Thyroid gland (tissue), 4 donors: ENCODE measurements around the gene DST. TPM values are rescaled to one million over a fixed set of nuclear protein-coding genes. Genes with fewer than 3 reads are reported as not detected.

Experiments
- DNase-seq, 2 donors: peaks; one replicate each; pipeline ENCODE4 v3.0.0-alpha.2; 2019
- H3K27ac ChIP-seq, 3 donors: fragments of 200-600 bp; sonication (generic); 1 replicate in 2 of 3; 2 replicates in 1 of 3; pipeline ENCODE4 v1.5.1; 2016 to 2019; ENCODE audit warnings: mild to moderate bottlenecking in 1 of 3, moderate library complexity in 1 of 3
- H3K27me3 ChIP-seq: fragments of 200-600 bp; sonication (generic); one replicate; pipeline ENCODE4 v1.5.1; 2019
- H3K36me3 ChIP-seq, 2 donors: fragments of 200-600 bp; sonication (generic); one replicate each; pipeline ENCODE4 v1.5.1; 2016 to 2019
- H3K4me1 ChIP-seq, 2 donors: fragments of 200-600 bp; sonication (generic); one replicate each; pipeline ENCODE4 v1.5.1; 2017 to 2019
- H3K4me3 ChIP-seq, 3 donors: fragments of 200-600 bp; sonication (generic); replicated peaks in 1 of 3; 1 replicate in 2 of 3; 2 replicates in 1 of 3; pipeline ENCODE4 v1.5.1; 2016; ENCODE audit warnings: mild to moderate bottlenecking in 1 of 3
- H3K9me3 ChIP-seq: fragments of 200-600 bp; sonication (generic); one replicate; pipeline ENCODE4 v1.5.1; 2017
- CTCF ChIP-seq, 6 experiments: fragments of 200-600 bp in 3 of 6; fragments of 450-650 bp in 3 of 6; sonication (generic) in 3 of 6; IDR thresholded peaks; one replicate each; pipeline ENCODE4 v1.5.1; 2016 to 2019; ENCODE audit warnings: antibody characterized with exemption in 6 of 6, mild to moderate bottlenecking in 2 of 6, inconsistent platforms in 1 of 6, moderate library complexity in 1 of 6
- POLR2A ChIP-seq, 2 donors: fragments of 450-650 bp; IDR thresholded peaks; one replicate each; pipeline ENCODE4 v1.6.1; 2017; ENCODE audit warnings: antibody characterized with exemption in 2 of 2, mild to moderate bottlenecking in 2 of 2, moderate library complexity in 1 of 2
- WGBS, 2 donors: methylation state at CpG; one replicate each; pipeline ENCODE4 v1.1.5; 2017; 5-methylcytosine and 5-hydroxymethylcytosine counted together
- intact Hi-C: fragments of 100-400 bp; cut with DNase I; formaldehyde crosslinking; loops from one replicate; pipeline ENCODE4 v1.15.1; 2023
- total RNA-seq, 4 donors: library from RNA; depleted of rRNA; stranded (reverse); fragments of >200 nt; gene quantifications; one replicate each; pipeline ENCODE4 v1.2.3, GENCODE V29; 2016

The DST gene
- total RNA-seq, 4 donors from 2014 or later, result 99.8 to 169 (median 149) TPM

- TF ChIP-seq POLR2A (IDR thresholded peaks at IDR 0.05) (no peak), CTCF (IDR thresholded peaks at IDR 0.05) (no peak)
- intact Hi-C loops, result no loop called here
- Histone ChIP-seq H3K27me3 (no peaks in the 10 kb centered on the region), H3K9me3 (no peaks in the 10 kb centered on the region), H3K4me3 (no peak overlapping the region), H3K27ac (no peak overlapping the region), H3K4me1 (peaks cover 0 to 2% of the 10 kb centered on the region in 2 donors), H3K36me3 (no peaks in the 10 kb centered on the region)
- WGBS, 2 donors, result 93 to 94% methylated on average over 12 of the region's 12 CpGs
- no peak for DNase-seq
Observed at GRCh38 chr6:56647172-56647762, 4.6 kb upstream of the DST start.

- no peaks in the 10 kb centered on the region for H3K36me3 ChIP-seq
- H3K9me3 ChIP-seq, result no peaks in the 10 kb centered on the region
- intact Hi-C loops, result no loop called here
- no peak overlapping the region for H3K4me3 ChIP-seq
- H3K27me3 ChIP-seq, result no peaks in the 10 kb centered on the region
- H3K27ac ChIP-seq, result no peak overlapping the region
- TF ChIP-seq CTCF (IDR thresholded peaks at IDR 0.05) (no peak), POLR2A (IDR thresholded peaks at IDR 0.05) (no peak)
- 84 to 85% methylated on average over 5 of the region's 5 CpGs for WGBS, 2 donors
- DNase-seq, result no peak
- H3K4me1 ChIP-seq, result no peaks in the 10 kb centered on the region
Observed at GRCh38 chr6:56644366-56644765, 1.7 kb upstream of the DST start.

GRCh38 chr6:56643379-56644089, 845 bp upstream of the DST start:
- Histone ChIP-seq H3K9me3 (no peaks in the 10 kb centered on the region), H3K27ac (no peak overlapping the region), H3K36me3 (no peaks in the 10 kb centered on the region), H3K4me1 (no peaks in the 10 kb centered on the region), H3K27me3 (no peaks in the 10 kb centered on the region), H3K4me3 (no peak overlapping the region)
- 96% methylated on average over 4 of the region's 4 CpGs for WGBS, 2 donors
- TF ChIP-seq POLR2A (IDR thresholded peaks at IDR 0.05) (no peak), CTCF (IDR thresholded peaks at IDR 0.05) (no peak)
- no peak for DNase-seq
- intact Hi-C loops, result no loop called here

- Histone ChIP-seq H3K27me3 (no peaks in the 10 kb centered on the region), H3K36me3 (peaks cover 0 to 6% of the 10 kb centered on the region in 2 donors), H3K27ac (no peak overlapping the region), H3K9me3 (no peaks in the 10 kb centered on the region), H3K4me3 (no peak overlapping the region), H3K4me1 (no peaks in the 10 kb centered on the region)
- WGBS, 2 donors, result 96 to 97% methylated on average over 4 of the region's 4 CpGs
- intact Hi-C loops, result no loop called here
- no peak for DNase-seq
- TF ChIP-seq POLR2A (IDR thresholded peaks at IDR 0.05), result no peak
- no peak for TF ChIP-seq CTCF (IDR thresholded peaks at IDR 0.05)
Observed at GRCh38 chr6:56640374-56640773, 2.3 kb downstream of the DST start.

GRCh38 chr6:56638760-56639159, 3.9 kb downstream of the DST start:
- H3K27me3 ChIP-seq, result no peaks in the 10 kb centered on the region
- H3K4me3 ChIP-seq, result no peak overlapping the region
- intact Hi-C loops, result loop anchor here (5.0 kb wide), 2 partner anchors 59 to 209 kb away; no protein-coding TSS in a partner anchor
- no peaks in the 10 kb centered on the region for H3K4me1 ChIP-seq
- TF ChIP-seq CTCF (IDR thresholded peaks at IDR 0.05) (no peak), POLR2A (IDR thresholded peaks at IDR 0.05) (no peak)
- H3K36me3 ChIP-seq, result peaks cover 0 to 10% of the 10 kb centered on the region in 2 donors
- no peak for DNase-seq
- H3K9me3 ChIP-seq, result no peaks in the 10 kb centered on the region
- no peak overlapping the region for H3K27ac ChIP-seq
